ENCODE measurements around the gene LAPTM5. TPM values are rescaled to one million over a fixed set of nuclear protein-coding genes. Genes with fewer than 3 reads are reported as not detected.

LAPTM5 gene
- total and polyA plus RNA-seq, 10 of the 15 experiments (the other 5 are each of a cell fraction or from before 2014, with no cell fraction given) = 24.1 to 1,034 (median 687) TPM

DNA sequence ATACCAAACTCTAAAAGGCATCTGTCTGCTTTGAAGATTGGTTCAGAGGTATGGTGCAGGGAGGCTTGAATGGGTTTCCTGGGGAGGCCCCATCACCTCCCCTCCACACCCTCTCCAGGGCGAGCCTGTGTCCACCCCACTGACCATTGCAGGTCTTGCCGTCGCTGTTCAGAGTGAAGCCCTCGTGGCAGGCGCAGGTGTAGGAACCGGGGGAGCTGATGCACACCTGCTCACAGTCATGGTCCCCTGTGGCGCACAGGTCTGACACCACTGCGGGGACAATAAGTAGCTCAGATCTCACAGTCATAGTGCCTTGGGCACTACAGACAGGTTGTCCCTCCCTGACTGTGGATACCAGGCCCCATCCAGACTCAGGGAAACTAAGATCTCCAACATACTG lies 40.9 kb downstream of the LAPTM5 start:
- in situ Hi-C loops (cut with MboI) = loop anchor here (5.0 kb wide), 1 partner anchor 196 kb away; no protein-coding TSS in a partner anchor
- H3K9ac ChIP-seq (ENCODE audit: control insufficient read depth, insufficient read depth, low read length) = no peak overlapping the region

More for the DNA sequence above, 40.9 kb downstream of the LAPTM5 start:
- FAIRE-seq (no peak), ATAC-seq (no peak), DNase-seq (ENCODE audit: low read depth, low spot score) (no peak)
- CTCF ChIA-PET = interaction anchor here (1.2 to 1.3 kb wide), 2 partner anchors 62 to 67 kb away, joined by 5 read pairs; no protein-coding TSS in a partner anchor
- RAD21 ChIA-PET (ENCODE audit: unreplicated experiment) = no interaction called here
- intact Hi-C loops (cut with micrococcal nuclease; ENCODE audit: unreplicated experiment) = no loop called here
- Histone ChIP-seq H3K4me1 (ENCODE audit: control insufficient read depth, insufficient read depth, low read length) (peaks cover 18% of the 10 kb centered on the region), H3K4me3 (no peak overlapping the region), H3K79me2 (ENCODE audit: control insufficient read depth, insufficient read depth, low read length) (peaks cover 5% of the 10 kb centered on the region), H3K36me3 (ENCODE audit: control insufficient read depth in 2 of 2, insufficient read depth in 2 of 2, low read length in 1 of 2) (no peaks in the 10 kb centered on the region), H4K20me1 (ENCODE audit: control insufficient read depth, insufficient read depth) (no peaks in the 10 kb centered on the region), H3K4me2 (ENCODE audit: control insufficient read depth, insufficient read depth) (no peak overlapping the region), H3K27me3 (replicated peaks in 1 of 2; ENCODE audit: control insufficient read depth in 2 of 2, insufficient read depth in 2 of 2, low read length in 1 of 2) (no peaks in the 10 kb centered on the region; a peak in 1 of 4 replicates), H3K27ac (ENCODE audit: control insufficient read depth, insufficient read depth) (no peak overlapping the region), H2AFZ (ENCODE audit: control insufficient read depth, low read depth, low read length) (no peak overlapping the region), H3K9me3 (replicated peaks; ENCODE audit: control insufficient read depth, insufficient read depth, low read length) (peaks cover 7% of the 10 kb centered on the region; the same call in 2 of the 3 replicates)
- SMC1A ChIA-PET (ENCODE audit: uncharacterized antibody, unreplicated experiment) = no interaction called here
- 87% methylated on average over 8 of the region's 8 CpGs for WGBS (ENCODE audit: insufficient coverage, insufficient replicate concordance, low lambda C conversion rate, missing lambda C conversion rate)
- no TSS peak for BruUV-seq (replicated peaks)
- POLR2A ChIA-PET = no interaction called here
- TF ChIP-seq, protein P1, sequence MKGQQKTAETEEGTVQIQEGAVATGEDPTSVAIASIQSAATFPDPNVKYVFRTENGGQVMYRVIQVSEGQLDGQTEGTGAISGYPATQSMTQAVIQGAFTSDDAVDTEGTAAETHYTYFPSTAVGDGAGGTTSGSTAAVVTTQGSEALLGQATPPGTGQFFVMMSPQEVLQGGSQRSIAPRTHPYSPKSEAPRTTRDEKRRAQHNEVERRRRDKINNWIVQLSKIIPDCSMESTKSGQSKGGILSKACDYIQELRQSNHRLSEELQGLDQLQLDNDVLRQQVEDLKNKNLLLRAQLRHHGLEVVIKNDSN (IDR thresholded peaks at IDR 0.05; ENCODE audit: borderline replicate concordance, extremely low read length, insufficient read depth, low read depth, low read length) = no peak
- TF ChIP-seq MEF2B (IDR thresholded peaks at IDR 0.05; ENCODE audit: partially characterized antibody, poor library complexity, severe bottlenecking) (no peak), CREB1 (IDR thresholded peaks at IDR 0.05; ENCODE audit: low read depth) (no peak), PAX5 (IDR thresholded peaks at IDR 0.05; ENCODE audit: borderline replicate concordance, low read depth, low read length) (no peak), BCL11A (IDR thresholded peaks at IDR 0.05; ENCODE audit: low read depth, low read length) (no peak), POLR2AphosphoS2 (IDR thresholded peaks at IDR 0.05; ENCODE audit: low read depth, low read length) (no peak)
- TF ChIP-seq, protein P2, sequence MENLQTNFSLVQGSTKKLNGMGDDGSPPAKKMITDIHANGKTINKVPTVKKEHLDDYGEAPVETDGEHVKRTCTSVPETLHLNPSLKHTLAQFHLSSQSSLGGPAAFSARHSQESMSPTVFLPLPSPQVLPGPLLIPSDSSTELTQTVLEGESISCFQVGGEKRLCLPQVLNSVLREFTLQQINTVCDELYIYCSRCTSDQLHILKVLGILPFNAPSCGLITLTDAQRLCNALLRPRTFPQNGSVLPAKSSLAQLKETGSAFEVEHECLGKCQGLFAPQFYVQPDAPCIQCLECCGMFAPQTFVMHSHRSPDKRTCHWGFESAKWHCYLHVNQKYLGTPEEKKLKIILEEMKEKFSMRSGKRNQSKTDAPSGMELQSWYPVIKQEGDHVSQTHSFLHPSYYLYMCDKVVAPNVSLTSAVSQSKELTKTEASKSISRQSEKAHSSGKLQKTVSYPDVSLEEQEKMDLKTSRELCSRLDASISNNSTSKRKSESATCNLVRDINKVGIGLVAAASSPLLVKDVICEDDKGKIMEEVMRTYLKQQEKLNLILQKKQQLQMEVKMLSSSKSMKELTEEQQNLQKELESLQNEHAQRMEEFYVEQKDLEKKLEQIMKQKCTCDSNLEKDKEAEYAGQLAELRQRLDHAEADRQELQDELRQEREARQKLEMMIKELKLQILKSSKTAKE (IDR thresholded peaks at IDR 0.05; ENCODE audit: low read depth, poor library complexity, severe bottlenecking) = no peak
- TF ChIP-seq, protein P3, sequence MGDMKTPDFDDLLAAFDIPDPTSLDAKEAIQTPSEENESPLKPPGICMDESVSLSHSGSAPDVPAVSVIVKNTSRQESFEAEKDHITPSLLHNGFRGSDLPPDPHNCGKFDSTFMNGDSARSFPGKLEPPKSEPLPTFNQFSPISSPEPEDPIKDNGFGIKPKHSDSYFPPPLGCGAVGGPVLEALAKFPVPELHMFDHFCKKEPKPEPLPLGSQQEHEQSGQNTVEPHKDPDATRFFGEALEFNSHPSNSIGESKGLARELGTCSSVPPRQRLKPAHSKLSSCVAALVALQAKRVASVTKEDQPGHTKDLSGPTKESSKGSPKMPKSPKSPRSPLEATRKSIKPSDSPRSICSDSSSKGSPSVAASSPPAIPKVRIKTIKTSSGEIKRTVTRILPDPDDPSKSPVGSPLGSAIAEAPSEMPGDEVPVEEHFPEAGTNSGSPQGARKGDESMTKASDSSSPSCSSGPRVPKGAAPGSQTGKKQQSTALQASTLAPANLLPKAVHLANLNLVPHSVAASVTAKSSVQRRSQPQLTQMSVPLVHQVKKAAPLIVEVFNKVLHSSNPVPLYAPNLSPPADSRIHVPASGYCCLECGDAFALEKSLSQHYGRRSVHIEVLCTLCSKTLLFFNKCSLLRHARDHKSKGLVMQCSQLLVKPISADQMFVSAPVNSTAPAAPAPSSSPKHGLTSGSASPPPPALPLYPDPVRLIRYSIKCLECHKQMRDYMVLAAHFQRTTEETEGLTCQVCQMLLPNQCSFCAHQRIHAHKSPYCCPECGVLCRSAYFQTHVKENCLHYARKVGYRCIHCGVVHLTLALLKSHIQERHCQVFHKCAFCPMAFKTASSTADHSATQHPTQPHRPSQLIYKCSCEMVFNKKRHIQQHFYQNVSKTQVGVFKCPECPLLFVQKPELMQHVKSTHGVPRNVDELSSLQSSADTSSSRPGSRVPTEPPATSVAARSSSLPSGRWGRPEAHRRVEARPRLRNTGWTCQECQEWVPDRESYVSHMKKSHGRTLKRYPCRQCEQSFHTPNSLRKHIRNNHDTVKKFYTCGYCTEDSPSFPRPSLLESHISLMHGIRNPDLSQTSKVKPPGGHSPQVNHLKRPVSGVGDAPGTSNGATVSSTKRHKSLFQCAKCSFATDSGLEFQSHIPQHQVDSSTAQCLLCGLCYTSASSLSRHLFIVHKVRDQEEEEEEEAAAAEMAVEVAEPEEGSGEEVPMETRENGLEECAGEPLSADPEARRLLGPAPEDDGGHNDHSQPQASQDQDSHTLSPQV (IDR thresholded peaks at IDR 0.05) = no peak

All from GM12878 (cell line).